Measurements from ENCODE around the gene OSBPL8. TPM values are rescaled to one million over a fixed set of nuclear protein-coding genes. Genes with fewer than 3 reads are reported as not detected.

Gene OSBPL8, protein sequence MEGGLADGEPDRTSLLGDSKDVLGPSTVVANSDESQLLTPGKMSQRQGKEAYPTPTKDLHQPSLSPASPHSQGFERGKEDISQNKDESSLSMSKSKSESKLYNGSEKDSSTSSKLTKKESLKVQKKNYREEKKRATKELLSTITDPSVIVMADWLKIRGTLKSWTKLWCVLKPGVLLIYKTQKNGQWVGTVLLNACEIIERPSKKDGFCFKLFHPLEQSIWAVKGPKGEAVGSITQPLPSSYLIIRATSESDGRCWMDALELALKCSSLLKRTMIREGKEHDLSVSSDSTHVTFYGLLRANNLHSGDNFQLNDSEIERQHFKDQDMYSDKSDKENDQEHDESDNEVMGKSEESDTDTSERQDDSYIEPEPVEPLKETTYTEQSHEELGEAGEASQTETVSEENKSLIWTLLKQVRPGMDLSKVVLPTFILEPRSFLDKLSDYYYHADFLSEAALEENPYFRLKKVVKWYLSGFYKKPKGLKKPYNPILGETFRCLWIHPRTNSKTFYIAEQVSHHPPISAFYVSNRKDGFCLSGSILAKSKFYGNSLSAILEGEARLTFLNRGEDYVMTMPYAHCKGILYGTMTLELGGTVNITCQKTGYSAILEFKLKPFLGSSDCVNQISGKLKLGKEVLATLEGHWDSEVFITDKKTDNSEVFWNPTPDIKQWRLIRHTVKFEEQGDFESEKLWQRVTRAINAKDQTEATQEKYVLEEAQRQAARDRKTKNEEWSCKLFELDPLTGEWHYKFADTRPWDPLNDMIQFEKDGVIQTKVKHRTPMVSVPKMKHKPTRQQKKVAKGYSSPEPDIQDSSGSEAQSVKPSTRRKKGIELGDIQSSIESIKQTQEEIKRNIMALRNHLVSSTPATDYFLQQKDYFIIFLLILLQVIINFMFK
- total RNA-seq, result 10 to 100 TPM; 84.4 to 85.7 TPM

DNA sequence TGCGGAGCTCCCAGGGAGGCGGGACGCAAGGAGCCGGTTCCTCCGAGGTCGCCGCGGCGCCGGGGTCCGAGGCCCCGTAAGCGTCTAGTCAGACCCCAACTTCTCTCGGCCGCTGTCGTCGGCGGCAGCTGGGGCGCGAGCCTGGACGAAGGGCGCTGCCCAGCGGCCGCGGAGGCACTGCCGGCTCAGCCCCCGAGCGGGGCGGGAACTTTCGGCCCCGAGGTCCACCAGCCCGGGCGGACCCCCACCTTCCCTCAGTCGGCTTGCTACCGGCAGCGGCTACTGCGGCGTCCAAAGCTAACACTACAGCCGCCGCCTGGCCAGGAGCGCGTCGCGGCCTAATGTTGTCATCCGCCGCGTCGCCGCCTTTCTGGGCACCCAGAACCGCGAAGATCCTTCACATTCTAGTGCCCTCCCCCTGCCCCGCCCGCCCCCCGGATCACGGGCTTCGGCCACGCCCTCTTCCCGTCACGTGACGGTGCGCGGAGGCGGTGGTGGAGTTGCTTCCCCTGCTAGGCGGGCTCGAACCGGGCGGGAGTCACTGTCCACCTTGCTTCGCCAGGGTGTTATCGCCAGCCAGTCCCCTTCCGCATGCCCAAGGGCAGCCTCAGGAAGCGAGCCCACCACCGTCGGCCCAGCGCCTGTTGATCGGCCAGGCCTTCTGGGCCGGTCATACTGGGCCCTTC lies at the start of gene OSBPL8:
OSBPL8 (minus strand) TSS at position 372 of the 686 bp plus-strand sequence. CDS start 72,220 bp downstream, outside the sequence.
- Mint-ChIP-seq H3K4me1 (peaks cover 39% of the 10 kb centered on the region), H3K36me3 (peaks cover 7% of the 10 kb centered on the region), H3K27me3 (no peaks in the 10 kb centered on the region), H3K27ac (peak within 1 kb of the TSS; percentile 99), H3K9me3 (no peaks in the 10 kb centered on the region), H3K4me3 (peak within 1 kb of the TSS; percentile 90)
- peak; percentile 94 for DNase-seq

DNA sequence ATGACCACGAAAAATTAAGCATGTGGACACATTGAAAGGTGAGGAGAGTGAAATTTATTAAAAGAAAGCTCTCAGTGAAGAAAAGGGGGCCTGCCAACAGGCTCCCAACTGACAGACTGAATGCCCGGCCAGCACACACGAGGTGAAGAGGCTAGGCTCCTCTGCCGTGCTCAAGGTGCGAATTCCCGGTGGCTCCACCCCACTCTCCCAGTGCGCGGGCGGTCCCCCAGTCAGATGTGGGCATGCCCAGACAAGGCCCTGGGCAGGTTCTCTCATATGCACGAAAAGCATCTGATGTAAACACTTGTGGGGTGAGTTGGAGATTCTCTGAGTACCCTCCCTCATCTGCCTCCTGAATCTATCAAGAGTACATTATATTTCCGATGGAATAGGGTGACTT lies 48.5 kb upstream of the OSBPL8 start:
- Mint-ChIP-seq H3K9me3 (no peaks in the 10 kb centered on the region), H3K36me3 (no peaks in the 10 kb centered on the region), H3K27me3 (no peaks in the 10 kb centered on the region), H3K4me3 (no peak overlapping the region), H3K27ac (no peak overlapping the region), H3K4me1 (no peaks in the 10 kb centered on the region)
- DNase-seq, result no peak

DNA sequence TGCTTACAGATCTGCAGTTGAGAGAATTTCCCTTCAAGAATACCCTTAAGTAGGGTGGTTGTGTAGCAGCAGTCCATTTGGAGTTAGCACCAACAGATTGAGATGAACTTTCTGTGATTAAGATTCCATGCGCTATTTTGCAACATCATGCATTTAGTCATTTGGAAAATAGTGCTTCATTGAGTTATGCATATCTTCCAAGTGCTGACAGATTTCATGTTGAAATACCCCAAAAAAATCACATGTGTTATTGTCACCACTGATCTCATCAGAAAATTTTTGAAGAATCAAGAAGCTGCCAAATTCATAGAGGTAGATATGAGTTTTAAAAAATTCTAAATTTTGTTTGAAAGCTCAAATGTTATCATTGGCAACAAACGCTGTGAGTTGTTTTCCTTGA lies 35.5 kb upstream of the OSBPL8 start:
- Mint-ChIP-seq H3K36me3 (no peaks in the 10 kb centered on the region), H3K27me3 (no peaks in the 10 kb centered on the region), H3K4me3 (no peak overlapping the region)

DNA sequence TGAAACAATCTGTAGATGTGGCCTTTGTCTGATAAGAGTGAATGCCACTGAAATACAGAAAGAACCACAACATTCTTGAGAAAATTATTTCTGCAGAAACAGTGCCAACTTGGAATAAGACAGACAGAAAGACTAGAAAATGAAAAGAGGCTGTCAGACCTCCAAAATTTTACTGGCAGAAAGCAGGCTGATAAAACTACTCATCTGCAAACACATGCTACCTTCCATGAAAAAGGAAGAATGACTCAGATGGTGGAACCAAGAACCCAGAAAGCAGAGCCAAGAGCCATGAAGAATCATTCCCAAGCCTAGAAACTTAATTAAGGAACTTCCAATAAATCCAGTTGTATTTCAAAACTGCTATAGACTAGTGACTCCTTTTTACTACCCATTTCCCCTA lies 31.9 kb upstream of the OSBPL8 start:
- no peak overlapping the region for H3K27ac Mint-ChIP-seq
- no peaks in the 10 kb centered on the region for H3K27me3 Mint-ChIP-seq

More for the DNA sequence above, 35.5 kb upstream of the OSBPL8 start:
- H3K27ac Mint-ChIP-seq, result no peak overlapping the region
- no peak for DNase-seq
- H3K4me1 Mint-ChIP-seq, result peaks cover 3% of the 10 kb centered on the region
- peaks cover 1% of the 10 kb centered on the region for H3K9me3 Mint-ChIP-seq

DNA sequence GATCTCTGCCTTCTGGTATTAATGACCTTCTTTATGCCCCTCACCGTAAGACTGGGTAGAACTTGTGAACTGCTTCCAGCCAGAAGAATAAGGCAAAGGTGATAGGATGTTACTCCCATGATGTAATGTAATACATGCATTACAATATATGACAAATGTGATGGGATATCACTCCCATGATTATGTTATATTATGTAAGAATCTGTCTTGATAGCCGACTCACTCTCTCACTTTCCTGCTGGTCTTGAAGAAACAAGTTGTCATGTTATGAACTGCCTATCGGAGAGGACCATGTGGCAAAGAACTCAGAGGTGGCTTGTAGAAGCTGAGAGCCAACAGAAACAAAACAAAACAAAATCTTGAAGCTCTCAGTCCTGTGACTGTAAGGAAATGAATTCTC lies 30.6 kb upstream of the OSBPL8 start:
- Mint-ChIP-seq H3K4me1 (peaks cover 2% of the 10 kb centered on the region), H3K27ac (no peak overlapping the region), H3K9me3 (peaks cover 1% of the 10 kb centered on the region), H3K4me3 (no peak overlapping the region), H3K36me3 (no peaks in the 10 kb centered on the region), H3K27me3 (no peaks in the 10 kb centered on the region)
- DNase-seq, result no peak

More for the DNA sequence above, 31.9 kb upstream of the OSBPL8 start:
- Mint-ChIP-seq H3K36me3 (no peaks in the 10 kb centered on the region), H3K4me3 (no peak overlapping the region), H3K4me1 (peaks cover 4% of the 10 kb centered on the region), H3K9me3 (peaks cover 1% of the 10 kb centered on the region)
- no peak for DNase-seq

DNA sequence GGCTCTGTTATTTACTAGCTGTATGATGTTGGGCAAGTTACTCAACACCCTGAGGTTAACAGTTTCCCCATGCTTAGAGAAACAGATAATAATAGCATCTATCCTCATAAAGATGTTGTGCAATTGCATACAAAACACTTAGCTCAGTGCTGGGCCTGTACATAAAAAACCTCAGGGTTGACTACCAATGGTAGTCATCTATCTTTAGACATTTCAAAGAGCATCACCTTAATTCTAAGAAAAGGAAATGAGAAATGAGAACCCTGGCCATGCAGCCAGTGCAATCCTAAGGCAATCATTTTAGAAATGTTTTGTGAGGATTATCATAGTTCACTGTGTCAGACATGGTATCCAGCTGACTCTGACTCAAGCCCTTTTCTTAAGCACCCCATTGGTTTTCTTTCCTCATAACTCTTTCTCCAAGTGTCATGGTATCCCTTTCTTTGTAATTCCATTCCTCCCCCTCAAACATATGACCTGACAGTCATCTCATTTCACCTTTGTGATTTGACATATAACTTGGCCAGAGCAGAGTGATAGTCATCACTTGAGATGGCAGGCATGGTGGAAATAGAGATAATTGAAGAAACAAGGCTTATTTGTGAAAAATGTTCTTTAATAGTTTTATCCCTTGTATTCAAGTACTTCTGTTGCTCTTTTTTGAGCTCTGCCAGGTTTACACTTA lies 29.5 kb upstream of the OSBPL8 start:
- no peak for DNase-seq
- H3K27ac Mint-ChIP-seq, result no peak overlapping the region
- H3K4me3 Mint-ChIP-seq, result no peak overlapping the region
- H3K27me3 Mint-ChIP-seq, result no peaks in the 10 kb centered on the region
- no peaks in the 10 kb centered on the region for H3K36me3 Mint-ChIP-seq
- peaks cover 2% of the 10 kb centered on the region for H3K4me1 Mint-ChIP-seq
- H3K9me3 Mint-ChIP-seq, result peaks cover 1% of the 10 kb centered on the region

DNA sequence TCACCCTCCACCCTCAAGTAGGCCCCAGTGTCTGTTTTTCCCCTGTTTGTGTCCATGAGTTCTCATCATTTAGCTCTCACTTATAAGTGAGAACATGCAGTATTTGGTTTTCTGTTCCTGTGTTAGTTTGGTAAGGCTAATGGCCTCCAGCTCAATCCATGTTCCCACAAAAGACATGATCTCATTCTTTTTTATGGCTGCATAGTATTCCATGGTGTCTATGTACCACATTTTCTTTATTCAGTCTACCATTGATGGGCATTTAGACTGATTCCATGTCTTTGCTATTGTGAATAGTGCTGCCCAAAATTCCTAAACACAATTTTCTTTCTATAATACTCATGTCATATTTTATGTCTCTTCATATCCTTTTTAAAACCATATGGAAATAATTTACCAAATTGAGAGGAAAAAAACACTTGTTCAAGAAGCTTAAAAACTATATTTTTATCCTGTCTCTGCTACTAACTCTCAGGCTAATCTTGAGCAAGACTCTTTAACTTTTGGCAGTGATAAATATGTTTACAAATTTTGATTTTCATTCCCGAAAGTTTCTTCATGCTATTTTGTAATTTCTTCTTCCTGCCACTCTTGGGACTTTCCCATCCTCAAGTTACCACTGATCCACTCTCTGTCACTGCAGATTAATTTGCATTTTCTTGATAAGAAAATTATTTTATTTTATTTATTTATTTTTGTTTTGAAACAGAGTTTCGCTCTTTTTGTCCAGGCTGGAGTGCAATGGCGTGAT lies 28.0 kb upstream of the OSBPL8 start:
- Mint-ChIP-seq H3K27me3 (no peaks in the 10 kb centered on the region), H3K4me3 (no peak overlapping the region), H3K36me3 (no peaks in the 10 kb centered on the region), H3K9me3 (peaks cover 1% of the 10 kb centered on the region), H3K27ac (no peak overlapping the region), H3K4me1 (peaks cover 2% of the 10 kb centered on the region)
- no peak for DNase-seq

DNA sequence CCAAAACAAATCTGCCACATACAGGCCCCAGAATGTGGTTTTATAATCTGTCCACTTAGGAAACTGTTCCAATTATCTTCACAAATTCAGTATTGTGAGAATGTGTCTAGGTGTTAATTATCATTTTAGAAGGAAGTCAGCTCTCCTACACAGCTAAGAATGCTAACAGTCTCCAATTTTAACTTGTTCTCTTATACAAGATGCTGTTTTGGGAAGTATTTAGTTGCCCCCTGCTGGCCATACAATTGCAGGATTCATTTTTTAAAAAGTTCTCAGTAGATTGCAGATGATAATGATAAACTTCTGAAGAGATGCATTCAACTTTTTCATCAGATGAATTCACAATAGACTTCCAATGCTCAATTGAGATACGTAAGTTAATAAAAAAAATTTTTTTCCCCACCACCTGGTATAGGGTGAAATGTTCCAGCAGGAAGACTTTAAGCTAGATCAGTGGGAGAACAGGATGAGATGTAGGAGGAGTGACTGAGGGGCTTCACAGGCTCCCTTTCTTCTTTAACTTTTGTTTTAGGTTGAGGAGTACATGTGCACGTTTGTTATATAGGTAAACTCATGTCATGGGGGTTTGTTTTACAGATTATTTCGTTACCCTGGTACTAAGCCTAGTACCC lies 27.3 kb upstream of the OSBPL8 start:
- DNase-seq, result no peak
- Mint-ChIP-seq H3K27ac (no peak overlapping the region), H3K4me1 (peaks cover 2% of the 10 kb centered on the region), H3K9me3 (no peaks in the 10 kb centered on the region), H3K4me3 (no peak overlapping the region), H3K27me3 (no peaks in the 10 kb centered on the region), H3K36me3 (no peaks in the 10 kb centered on the region)

DNA sequence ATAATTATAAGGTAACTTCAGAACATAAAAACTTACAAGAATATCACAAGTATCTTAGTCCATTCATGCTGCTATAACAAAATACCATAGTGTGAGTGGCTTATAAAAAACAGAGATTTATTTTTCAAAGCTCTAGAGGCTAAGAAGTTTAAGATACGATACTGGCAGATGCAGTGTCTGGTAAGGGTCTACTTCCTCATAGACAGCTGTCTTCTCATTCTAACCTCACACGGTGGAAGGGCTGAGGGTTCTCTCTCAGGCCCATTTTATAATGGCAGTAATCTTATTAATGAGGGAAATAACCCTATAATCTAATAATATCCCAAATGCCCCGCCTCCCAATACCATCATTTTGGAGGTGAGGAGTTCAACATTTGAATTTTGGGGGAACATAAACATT lies 23.7 kb upstream of the OSBPL8 start:
- Mint-ChIP-seq H3K4me3 (no peak overlapping the region), H3K27ac (no peak overlapping the region), H3K36me3 (no peaks in the 10 kb centered on the region)

DNA sequence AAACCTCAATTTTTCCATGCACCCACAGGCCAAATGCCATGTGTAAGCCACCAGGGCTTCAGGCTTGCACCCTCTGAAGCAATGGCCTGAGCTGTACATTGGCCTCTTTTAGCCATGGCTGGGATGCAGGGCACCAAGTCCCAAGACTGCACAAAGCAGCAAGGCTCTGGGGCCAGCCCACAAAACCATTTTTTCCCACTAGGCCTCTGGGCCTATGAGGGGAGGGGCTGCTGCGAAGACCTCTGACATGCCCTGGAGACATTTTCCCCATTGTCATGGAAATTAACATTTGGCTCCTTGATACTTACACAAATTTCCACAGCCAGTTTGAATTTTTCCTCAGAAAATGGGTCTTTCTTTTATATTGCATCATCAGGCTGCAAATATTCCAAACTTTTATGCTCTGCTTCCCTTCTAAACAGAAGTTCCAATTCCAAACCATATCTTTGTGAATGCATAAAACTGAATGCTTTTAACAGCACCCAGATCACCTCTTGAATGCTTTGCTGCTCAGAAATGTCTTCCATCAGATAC lies 14.3 kb upstream of the OSBPL8 start:
- Mint-ChIP-seq H3K27me3 (no peaks in the 10 kb centered on the region), H3K9me3 (peaks cover 6% of the 10 kb centered on the region)

More for the DNA sequence above, 23.7 kb upstream of the OSBPL8 start:
- H3K27me3 Mint-ChIP-seq, result no peaks in the 10 kb centered on the region
- DNase-seq, result no peak
- no peaks in the 10 kb centered on the region for H3K9me3 Mint-ChIP-seq
- H3K4me1 Mint-ChIP-seq, result peaks cover 2% of the 10 kb centered on the region

DNA sequence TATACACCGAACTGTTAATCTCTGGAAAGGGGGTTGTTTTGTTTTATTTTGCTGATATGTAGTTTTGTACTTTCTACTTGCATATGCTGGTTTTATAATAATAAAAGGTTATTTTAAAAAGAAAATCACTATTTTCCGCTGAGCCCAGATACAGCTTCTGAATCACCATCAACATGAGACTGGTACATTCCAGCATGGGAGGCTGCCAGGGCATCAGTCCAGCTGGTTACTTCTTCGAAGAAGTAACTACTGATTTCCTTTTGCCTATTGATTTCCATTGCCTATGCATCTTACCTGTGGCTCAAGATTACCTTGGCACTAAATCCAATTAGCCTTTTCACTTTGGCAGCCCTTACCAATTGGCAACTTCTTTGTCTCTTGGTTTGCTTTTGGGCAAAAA lies 11.7 kb upstream of the OSBPL8 start:
- no peaks in the 10 kb centered on the region for H3K27me3 Mint-ChIP-seq
- DNase-seq, result no peak

More for the DNA sequence above, 14.3 kb upstream of the OSBPL8 start:
- no peak overlapping the region for H3K27ac Mint-ChIP-seq
- H3K36me3 Mint-ChIP-seq, result no peaks in the 10 kb centered on the region
- no peak overlapping the region for H3K4me3 Mint-ChIP-seq
- H3K4me1 Mint-ChIP-seq, result peaks cover 8% of the 10 kb centered on the region
- DNase-seq, result no peak

DNA sequence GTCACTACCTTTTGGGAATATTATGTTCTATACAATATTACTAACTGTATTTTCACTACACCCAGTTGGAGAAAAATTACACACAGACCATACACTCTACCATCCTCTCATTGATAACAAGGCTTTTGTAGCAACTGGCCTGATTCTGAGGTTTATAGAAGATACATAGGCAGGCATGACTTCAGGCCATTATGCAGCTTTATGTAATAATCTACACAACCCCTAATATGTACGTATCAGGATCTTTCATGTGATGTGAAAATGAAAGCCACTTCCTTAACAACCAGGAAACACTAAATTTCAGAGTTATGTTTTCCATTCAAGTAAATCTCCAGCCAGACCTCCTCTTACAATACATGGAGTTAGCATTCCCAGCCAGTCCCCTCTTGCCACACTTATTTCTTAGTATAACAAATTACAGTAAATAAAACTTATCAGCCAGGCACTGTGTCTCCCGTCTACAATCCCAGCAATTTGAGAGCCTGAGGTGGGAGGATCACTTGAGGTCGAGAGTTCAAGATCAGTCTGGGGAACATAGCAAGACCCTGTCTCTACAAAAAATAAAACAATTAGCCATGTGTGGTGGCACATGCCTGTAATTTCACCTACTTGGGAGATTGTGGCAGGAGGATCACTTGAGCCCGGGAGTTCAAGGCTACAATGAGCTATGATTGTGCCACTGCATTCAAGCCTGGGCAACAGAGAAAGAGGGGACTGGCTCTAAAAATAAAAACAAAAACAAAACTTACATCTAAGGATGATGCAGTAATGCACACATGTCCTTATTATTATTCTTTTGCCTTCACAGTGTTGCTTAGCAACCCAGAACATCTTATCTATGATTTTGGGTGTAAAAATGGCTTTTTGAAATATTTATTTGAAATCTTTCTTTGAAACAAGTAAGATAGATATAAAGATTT lies 10.4 kb upstream of the OSBPL8 start:
- no peak for DNase-seq
- Mint-ChIP-seq H3K4me1 (peaks cover 8% of the 10 kb centered on the region), H3K27me3 (no peaks in the 10 kb centered on the region), H3K36me3 (no peaks in the 10 kb centered on the region), H3K4me3 (no peak overlapping the region), H3K27ac (no peak overlapping the region), H3K9me3 (peaks cover 6% of the 10 kb centered on the region)

More for the DNA sequence above, 11.7 kb upstream of the OSBPL8 start:
- H3K4me1 Mint-ChIP-seq, result peaks cover 8% of the 10 kb centered on the region
- no peaks in the 10 kb centered on the region for H3K36me3 Mint-ChIP-seq
- H3K27ac Mint-ChIP-seq, result no peak overlapping the region
- no peak overlapping the region for H3K4me3 Mint-ChIP-seq
- H3K9me3 Mint-ChIP-seq, result peaks cover 6% of the 10 kb centered on the region

Data from activated naive CD8-positive, alpha-beta T cell treated with anti-CD3 and anti-CD28 coated beads for 36 hours (primary cell).